Upper lobe of left lung (tissue), 4 donors: ENCODE data around the gene AQP2.

Experiments used
- EP300 ChIP-seq, 4 donors: sonication (generic); formaldehyde crosslinking; IDR thresholded peaks; one replicate each; pipeline ENCODE4 v1.5.1; 2017; ENCODE audit warnings: antibody characterized with exemption in 4 of 4, control low read depth in 2 of 4
- TF ChIP-seq, protein P1 (sequence below), 6 experiments: fragments of 450-650 bp in 4 of 6; fragments of 200-600 bp in 2 of 6; sonication (generic) in 2 of 6; IDR thresholded peaks; one replicate each; pipeline ENCODE4 v1.5.1; 2016 to 2019; ENCODE audit warnings: antibody characterized with exemption in 6 of 6

- TF ChIP-seq, protein P1, sequence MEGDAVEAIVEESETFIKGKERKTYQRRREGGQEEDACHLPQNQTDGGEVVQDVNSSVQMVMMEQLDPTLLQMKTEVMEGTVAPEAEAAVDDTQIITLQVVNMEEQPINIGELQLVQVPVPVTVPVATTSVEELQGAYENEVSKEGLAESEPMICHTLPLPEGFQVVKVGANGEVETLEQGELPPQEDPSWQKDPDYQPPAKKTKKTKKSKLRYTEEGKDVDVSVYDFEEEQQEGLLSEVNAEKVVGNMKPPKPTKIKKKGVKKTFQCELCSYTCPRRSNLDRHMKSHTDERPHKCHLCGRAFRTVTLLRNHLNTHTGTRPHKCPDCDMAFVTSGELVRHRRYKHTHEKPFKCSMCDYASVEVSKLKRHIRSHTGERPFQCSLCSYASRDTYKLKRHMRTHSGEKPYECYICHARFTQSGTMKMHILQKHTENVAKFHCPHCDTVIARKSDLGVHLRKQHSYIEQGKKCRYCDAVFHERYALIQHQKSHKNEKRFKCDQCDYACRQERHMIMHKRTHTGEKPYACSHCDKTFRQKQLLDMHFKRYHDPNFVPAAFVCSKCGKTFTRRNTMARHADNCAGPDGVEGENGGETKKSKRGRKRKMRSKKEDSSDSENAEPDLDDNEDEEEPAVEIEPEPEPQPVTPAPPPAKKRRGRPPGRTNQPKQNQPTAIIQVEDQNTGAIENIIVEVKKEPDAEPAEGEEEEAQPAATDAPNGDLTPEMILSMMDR (IDR thresholded peaks at IDR 0.05): no peak
- TF ChIP-seq EP300 (IDR thresholded peaks at IDR 0.05): no peak
These were observed 35.4 kb downstream of the AQP2 start for GRCh38 chr12:49985981-49986380.
